ENCODE results near the gene KLF16. TPM values are rescaled to one million over a fixed set of nuclear protein-coding genes. Genes with fewer than 3 reads are reported as not detected.

The KLF16 gene
- total RNA-seq, 1 experiment from 2014 or later = 32.3 TPM

DNA sequence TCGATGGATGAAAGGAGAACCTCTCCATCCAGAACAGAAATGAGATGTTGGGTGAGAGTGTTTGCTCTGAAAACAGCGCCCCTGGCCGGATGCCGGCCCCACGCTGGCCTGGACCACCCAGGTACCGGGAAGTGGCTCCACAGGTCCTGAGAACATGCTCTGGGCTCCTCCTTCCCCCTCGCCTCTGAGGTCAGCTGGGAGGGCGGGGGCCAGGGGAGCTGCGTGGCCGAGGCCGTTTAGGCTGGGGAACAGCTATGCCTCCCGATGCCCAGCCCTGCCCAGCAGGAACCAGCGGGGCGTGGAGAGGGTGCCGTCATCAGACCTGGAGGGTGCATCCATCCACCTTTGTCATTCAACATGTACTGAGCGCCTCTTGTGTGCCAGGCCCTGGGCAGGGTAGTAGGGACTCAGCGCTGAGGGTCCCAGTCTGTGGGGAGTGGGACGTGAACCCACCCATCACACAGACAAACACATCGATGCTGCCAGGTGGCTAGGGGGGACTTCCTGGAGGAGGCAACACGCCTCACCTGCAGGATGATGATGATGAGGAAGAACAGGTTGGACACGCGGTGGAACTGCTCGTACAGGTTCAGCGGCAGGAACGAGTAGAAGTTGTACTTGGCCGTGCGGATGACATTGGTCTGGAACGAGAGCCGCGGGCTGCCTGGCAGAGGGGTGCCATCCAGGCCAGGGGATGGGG is 55.5 kb downstream of the KLF16 start:
- Mint-ChIP-seq H3K4me3 (ENCODE audit: low read depth, unreplicated experiment) (no peak overlapping the region), H3K9me3 (ENCODE audit: low read depth, unreplicated experiment) (no peaks in the 10 kb centered on the region), H3K4me1 (ENCODE audit: low read depth, unreplicated experiment) (peaks cover 19% of the 10 kb centered on the region), H3K27me3 (ENCODE audit: unreplicated experiment) (no peaks in the 10 kb centered on the region), H3K36me3 (ENCODE audit: insufficient read depth, unreplicated experiment) (peaks cover 17% of the 10 kb centered on the region), H3K27ac (ENCODE audit: unreplicated experiment) (no peak overlapping the region)
- CTCF ChIA-PET = no interaction called here
- DNase-seq = no peak
- no TSS peak for BruUV-seq (replicated peaks)
- TF ChIP-seq, protein P1, sequence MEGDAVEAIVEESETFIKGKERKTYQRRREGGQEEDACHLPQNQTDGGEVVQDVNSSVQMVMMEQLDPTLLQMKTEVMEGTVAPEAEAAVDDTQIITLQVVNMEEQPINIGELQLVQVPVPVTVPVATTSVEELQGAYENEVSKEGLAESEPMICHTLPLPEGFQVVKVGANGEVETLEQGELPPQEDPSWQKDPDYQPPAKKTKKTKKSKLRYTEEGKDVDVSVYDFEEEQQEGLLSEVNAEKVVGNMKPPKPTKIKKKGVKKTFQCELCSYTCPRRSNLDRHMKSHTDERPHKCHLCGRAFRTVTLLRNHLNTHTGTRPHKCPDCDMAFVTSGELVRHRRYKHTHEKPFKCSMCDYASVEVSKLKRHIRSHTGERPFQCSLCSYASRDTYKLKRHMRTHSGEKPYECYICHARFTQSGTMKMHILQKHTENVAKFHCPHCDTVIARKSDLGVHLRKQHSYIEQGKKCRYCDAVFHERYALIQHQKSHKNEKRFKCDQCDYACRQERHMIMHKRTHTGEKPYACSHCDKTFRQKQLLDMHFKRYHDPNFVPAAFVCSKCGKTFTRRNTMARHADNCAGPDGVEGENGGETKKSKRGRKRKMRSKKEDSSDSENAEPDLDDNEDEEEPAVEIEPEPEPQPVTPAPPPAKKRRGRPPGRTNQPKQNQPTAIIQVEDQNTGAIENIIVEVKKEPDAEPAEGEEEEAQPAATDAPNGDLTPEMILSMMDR (IDR thresholded peaks at IDR 0.05; ENCODE audit: unreplicated experiment) = no peak
- intact Hi-C loops (cut with micrococcal nuclease; ENCODE audit: unreplicated experiment) = no loop called here

DNA sequence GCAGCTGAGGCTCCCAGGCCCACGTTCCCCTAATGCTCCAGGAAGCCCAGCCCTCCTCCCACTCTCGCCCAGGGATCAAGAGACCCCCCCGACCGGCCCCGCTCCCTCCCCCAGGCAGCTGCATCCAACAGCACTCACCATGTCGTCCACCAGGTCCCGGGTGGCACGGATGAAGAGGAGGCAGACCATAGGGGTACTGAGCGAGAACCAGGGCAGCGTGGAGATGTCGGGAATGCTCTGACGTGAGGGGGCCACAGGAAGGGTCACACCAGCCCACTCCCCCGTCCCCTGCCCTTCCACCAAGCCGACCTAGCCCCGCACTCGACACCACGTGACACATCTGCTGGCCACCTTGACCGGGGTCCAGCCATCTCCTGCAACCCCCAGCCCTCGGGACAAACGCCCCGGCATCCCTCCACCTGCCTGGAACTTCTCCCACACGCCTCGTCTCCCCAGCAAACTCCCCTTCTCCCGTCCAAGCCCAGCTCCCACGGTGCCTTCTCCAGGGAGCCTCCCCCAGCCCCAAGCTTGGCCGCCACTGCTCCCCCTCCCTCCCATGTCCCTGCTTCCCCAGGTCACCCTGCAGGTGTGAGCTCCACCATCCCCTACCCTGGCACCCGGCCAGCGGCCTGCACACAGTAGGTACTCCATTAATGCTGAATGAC is 56.2 kb downstream of the KLF16 start:
- CTCF ChIA-PET = no interaction called here
- BruUV-seq (replicated peaks) = no TSS peak
- TF ChIP-seq, protein P1 (IDR thresholded peaks at IDR 0.05; ENCODE audit: unreplicated experiment) = no peak
- intact Hi-C loops (cut with micrococcal nuclease; ENCODE audit: unreplicated experiment) = no loop called here
- Mint-ChIP-seq H3K4me3 (ENCODE audit: low read depth, unreplicated experiment) (no peak overlapping the region), H3K27ac (ENCODE audit: unreplicated experiment) (no peak overlapping the region), H3K9me3 (ENCODE audit: low read depth, unreplicated experiment) (no peaks in the 10 kb centered on the region), H3K27me3 (ENCODE audit: unreplicated experiment) (no peaks in the 10 kb centered on the region), H3K4me1 (ENCODE audit: low read depth, unreplicated experiment) (peaks cover 13% of the 10 kb centered on the region), H3K36me3 (ENCODE audit: insufficient read depth, unreplicated experiment) (peaks cover 11% of the 10 kb centered on the region)
- no peak for DNase-seq

GRCh38 chr19:1806184-1807029 is 57.0 kb downstream of the KLF16 start:
- Mint-ChIP-seq H3K27ac (ENCODE audit: unreplicated experiment) (no peak overlapping the region), H3K27me3 (ENCODE audit: unreplicated experiment) (no peaks in the 10 kb centered on the region), H3K4me3 (ENCODE audit: low read depth, unreplicated experiment) (no peak overlapping the region), H3K9me3 (ENCODE audit: low read depth, unreplicated experiment) (no peaks in the 10 kb centered on the region), H3K4me1 (ENCODE audit: low read depth, unreplicated experiment) (peaks cover 9% of the 10 kb centered on the region), H3K36me3 (ENCODE audit: insufficient read depth, unreplicated experiment) (peaks cover 7% of the 10 kb centered on the region)
- CTCF ChIA-PET = no interaction called here
- TF ChIP-seq, protein P1 (IDR thresholded peaks at IDR 0.05; ENCODE audit: unreplicated experiment) = no peak
- no TSS peak for BruUV-seq (replicated peaks)
- intact Hi-C loops (cut with micrococcal nuclease; ENCODE audit: unreplicated experiment) = no loop called here
- DNase-seq = no peak

DNA sequence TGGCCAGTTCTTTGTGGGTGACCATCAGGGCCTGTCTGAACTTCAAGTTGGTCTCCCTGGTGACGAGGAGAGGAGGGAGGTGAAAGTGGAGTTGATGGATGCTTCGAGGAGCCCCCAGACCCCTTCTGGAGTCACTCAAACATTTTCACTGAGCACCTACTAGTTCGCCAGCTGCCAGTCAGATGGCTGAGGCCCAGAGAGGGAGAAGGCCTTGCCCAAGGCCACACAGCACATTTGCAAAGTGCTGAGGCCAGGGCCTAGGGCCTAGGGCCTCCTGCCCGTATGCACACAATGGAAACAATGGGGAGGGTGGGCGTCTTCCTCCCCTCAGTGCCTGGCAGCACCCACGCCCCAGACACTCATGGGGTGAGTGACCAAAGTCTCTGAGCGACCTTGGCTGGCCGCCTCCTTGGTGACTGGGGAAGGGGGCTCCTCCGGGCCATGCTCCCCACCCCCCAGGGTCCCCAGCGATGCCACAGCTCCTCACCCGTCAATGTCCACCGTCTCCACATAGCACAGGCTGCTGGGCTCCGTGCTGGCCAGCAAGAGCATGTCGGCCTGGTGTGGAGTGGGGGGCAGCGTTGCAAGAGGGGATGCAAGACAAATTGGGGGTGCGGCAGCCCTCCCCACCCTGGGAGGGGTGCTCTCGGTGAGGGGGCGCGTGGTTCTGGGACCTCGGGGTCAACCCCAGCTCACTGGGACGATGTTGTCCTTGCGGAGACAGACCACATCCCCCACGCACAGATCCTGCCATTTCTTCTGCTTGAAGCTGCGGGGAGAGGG is 57.8 kb downstream of the KLF16 start:
- DNase-seq = no peak
- BruUV-seq (replicated peaks) = no TSS peak
- H3K4me1 Mint-ChIP-seq (ENCODE audit: low read depth, unreplicated experiment) = peaks cover under 1% of the 10 kb centered on the region
- TF ChIP-seq, protein P1 (IDR thresholded peaks at IDR 0.05; ENCODE audit: unreplicated experiment) = no peak
- CTCF ChIA-PET = no interaction called here
- H3K27ac Mint-ChIP-seq (ENCODE audit: unreplicated experiment) = no peak overlapping the region
- H3K27me3 Mint-ChIP-seq (ENCODE audit: unreplicated experiment) = no peaks in the 10 kb centered on the region
- intact Hi-C loops (cut with micrococcal nuclease; ENCODE audit: unreplicated experiment) = no loop called here
- H3K9me3 Mint-ChIP-seq (ENCODE audit: low read depth, unreplicated experiment) = no peaks in the 10 kb centered on the region
- H3K36me3 Mint-ChIP-seq (ENCODE audit: insufficient read depth, unreplicated experiment) = peaks cover 3% of the 10 kb centered on the region
- no peak overlapping the region for H3K4me3 Mint-ChIP-seq (ENCODE audit: low read depth, unreplicated experiment)
